HAP-1 (cell line): Measurements from ENCODE around the gene CAP2.

Experiments
- DNase-seq, 2 experiments: peaks; one replicate each; pipeline ENCODE4 v3.0.0-alpha.2; 2016 to 2020; ENCODE audit warnings: low spot score in 2 of 2
- H3K27me3 ChIP-seq: fragments of 250-450 bp; sonication (Bioruptor Pico); 2 replicates; pipeline ENCODE4 v1.5.1; 2020; ENCODE audit warnings: low read depth, mild to moderate bottlenecking, moderate library complexity
- H3K36me3 ChIP-seq: fragments of 250-450 bp; sonication (Bioruptor Pico); replicated peaks from 2 replicates; pipeline ENCODE4 v1.5.1; 2020; ENCODE audit warnings: mild to moderate bottlenecking
- H3K4me1 ChIP-seq: fragments of 250-450 bp; sonication (Bioruptor Pico); 2 replicates; pipeline ENCODE4 v1.5.1; 2020; ENCODE audit warnings: mild to moderate bottlenecking
- H3K4me3 ChIP-seq: fragments of 250-450 bp; sonication (Bioruptor Pico); 2 replicates; pipeline ENCODE4 v1.5.1; 2020; ENCODE audit warnings: mild to moderate bottlenecking, moderate library complexity
- H3K9me3 ChIP-seq: fragments of 250-450 bp; sonication (Bioruptor Pico); 2 replicates; pipeline ENCODE4 v1.5.1; 2020; ENCODE audit warnings: mild to moderate bottlenecking, moderate library complexity
- in situ Hi-C: fragments of 300-500 bp; cut with MboI; formaldehyde crosslinking; loops from 3 replicates; pipeline ENCODE4 v1.14.3; 2020; ENCODE audit warnings: low sequenced_read_pairs, inconsistent platforms, mixed read lengths

The CAP2 gene

GRCh38 chr6:17392978-17393891 lies at the start of gene CAP2:
TSS of gene CAP2 (plus strand) at chr6:17393595. CDS start at chr6:17421556, 27,961 bp downstream.
- Histone ChIP-seq H3K36me3 (no peaks in the 10 kb centered on the region; the same call in 1 of the 2 replicates), H3K9me3 (no peaks in the 10 kb centered on the region), H3K4me3 (peak within 1 kb of the TSS; percentile 49), H3K27me3 (no peaks in the 10 kb centered on the region), H3K4me1 (peaks cover 15% of the 10 kb centered on the region)
- in situ Hi-C loops: no loop called here
- DNase-seq: peak; percentile 82 to 88

DNA sequence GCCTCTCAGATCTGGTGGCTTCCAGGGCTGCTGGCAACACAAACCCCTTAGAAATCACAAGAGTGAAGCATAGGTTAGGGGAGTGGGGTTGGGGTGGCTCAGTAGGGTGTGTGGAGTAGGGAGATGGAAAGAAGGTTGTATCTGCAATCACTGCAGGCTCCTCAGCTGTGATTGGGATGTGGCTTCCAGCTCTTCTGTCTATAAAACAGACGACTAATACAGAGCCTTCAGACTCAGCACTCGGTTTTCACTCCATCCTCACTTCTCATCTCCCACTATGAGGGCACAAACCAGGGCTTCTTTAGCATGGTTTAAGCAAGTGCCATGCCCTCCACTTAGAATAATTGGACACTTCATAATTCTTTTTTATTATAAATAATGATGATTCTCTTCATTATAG lies 46.4 kb upstream of the CAP2 start:
- DNase-seq: no peak
- no peaks in the 10 kb centered on the region for H3K4me1 ChIP-seq
- H3K27me3 ChIP-seq: peaks cover 3% of the 10 kb centered on the region; the same call in 1 of the 2 replicates
- H3K4me3 ChIP-seq: no peak overlapping the region
- in situ Hi-C loops: no loop called here
- H3K9me3 ChIP-seq: no peaks in the 10 kb centered on the region
- no peaks in the 10 kb centered on the region for H3K36me3 ChIP-seq

DNA sequence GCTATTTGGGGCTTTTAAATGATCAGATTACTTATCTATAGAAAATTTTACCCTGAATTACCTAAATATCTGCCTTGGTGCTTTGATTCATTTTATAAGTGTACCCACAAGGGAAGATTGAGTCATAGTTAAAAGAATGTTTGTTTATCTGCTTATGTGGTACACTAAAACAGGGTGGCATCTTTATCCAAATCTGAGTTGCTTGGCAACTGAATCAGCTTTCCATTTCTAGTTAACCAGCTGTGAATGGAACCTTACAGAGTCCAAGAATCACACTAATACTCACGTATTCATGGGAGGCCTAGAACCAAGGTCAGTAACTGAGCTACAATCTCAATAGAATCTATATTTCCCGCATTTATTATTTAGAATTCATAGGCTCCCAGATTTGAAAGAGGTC lies 44.0 kb upstream of the CAP2 start:
- in situ Hi-C loops: no loop called here
- DNase-seq: no peak
- no peaks in the 10 kb centered on the region for H3K36me3 ChIP-seq
- H3K4me3 ChIP-seq: no peak overlapping the region
- peaks cover 3% of the 10 kb centered on the region; the same call in 1 of the 2 replicates for H3K27me3 ChIP-seq
- H3K4me1 ChIP-seq: no peaks in the 10 kb centered on the region
- no peaks in the 10 kb centered on the region for H3K9me3 ChIP-seq

DNA sequence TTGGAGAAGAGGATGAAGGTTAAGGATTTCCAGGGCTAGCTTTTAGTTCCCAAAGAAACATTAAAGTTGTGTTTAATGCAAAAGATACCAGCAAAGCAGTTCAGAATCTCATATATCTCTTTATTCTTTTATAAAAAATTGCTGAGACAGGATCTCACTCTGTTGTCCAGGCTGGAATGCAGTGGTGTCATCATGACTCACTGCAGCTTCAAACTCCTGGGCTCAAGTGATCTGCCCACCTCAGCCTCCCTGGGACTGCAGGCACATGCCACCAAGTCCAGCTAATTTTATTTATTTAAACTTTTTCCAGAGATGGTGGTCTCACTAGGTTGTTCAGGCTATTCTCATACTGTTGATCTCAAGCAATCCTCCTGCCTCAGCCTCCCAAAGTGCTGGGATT lies 41.1 kb upstream of the CAP2 start:
- in situ Hi-C loops: no loop called here
- Histone ChIP-seq H3K4me1 (no peaks in the 10 kb centered on the region), H3K4me3 (no peak overlapping the region), H3K9me3 (no peaks in the 10 kb centered on the region), H3K36me3 (no peaks in the 10 kb centered on the region), H3K27me3 (no peaks in the 10 kb centered on the region)
- DNase-seq: no peak

DNA sequence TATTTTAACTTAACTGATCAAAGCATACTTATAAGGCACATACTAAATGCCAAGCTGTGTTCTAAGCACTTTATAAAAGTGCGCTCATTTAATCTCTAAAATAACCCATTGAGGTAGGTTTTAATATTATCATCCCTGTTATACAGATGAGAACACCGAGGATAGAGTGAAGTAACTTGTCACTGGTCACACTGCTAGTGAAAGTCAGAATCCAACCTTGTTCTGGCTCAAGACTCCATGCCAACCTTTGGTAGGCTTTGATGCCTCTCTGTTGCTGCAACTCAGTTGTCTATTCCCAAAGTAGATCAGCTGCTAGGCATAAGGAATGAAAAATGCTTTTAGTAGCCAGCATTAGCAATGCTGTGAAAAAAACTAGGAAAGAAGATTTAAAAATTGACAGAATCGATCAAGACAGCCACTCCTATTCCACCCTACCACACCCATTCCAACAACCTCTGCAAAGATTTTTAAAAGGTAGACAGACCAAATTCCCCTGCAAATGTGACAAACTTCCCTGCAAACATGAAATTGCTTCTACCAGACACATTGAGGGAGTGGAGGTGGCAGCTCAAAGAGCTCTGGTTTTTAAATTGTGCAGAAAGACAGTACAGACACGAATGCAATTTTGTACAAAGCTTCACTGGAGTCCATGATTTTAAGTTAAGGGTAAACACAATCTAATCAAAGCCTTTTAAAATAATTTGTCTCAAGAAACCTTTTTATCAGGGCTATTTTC lies 39.8 kb upstream of the CAP2 start:
- Histone ChIP-seq H3K9me3 (no peaks in the 10 kb centered on the region), H3K4me3 (no peak overlapping the region), H3K27me3 (no peaks in the 10 kb centered on the region), H3K36me3 (no peaks in the 10 kb centered on the region), H3K4me1 (no peaks in the 10 kb centered on the region)
- in situ Hi-C loops: no loop called here
- no peak for DNase-seq

DNA sequence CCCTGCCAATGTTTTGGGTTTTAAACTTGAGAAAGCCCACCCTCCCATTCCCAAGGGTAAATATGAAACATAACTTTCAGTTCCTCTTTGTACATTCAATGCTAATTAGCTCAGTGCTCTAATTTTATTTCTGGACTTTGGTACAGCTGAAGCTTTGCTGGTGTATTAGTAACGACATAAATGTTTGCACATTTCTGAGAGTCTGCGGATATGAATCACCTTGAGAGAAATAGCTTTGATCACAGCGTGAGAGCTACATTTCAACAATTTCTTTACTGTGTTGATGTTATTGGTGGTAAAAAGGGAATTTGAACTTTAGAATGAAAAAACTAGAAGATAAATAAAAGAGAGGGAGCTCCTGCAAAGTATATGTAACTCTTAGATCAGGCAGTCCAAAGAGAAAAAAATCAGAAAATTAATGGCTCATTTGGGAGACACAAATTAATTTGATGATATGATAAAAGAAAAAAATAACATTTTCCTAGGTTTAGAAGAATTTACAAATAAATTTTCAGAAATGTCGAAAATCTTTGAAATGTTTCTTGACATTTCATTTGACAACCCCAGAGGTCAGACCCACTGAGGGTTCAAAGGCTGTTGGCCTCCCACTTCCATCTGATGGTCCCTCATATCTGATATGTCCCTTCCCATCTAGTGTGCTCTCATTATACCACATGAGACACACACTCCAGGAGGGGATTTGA lies 38.5 kb upstream of the CAP2 start:
- Histone ChIP-seq H3K36me3 (no peaks in the 10 kb centered on the region), H3K4me3 (no peak overlapping the region), H3K27me3 (no peaks in the 10 kb centered on the region), H3K4me1 (no peaks in the 10 kb centered on the region), H3K9me3 (no peaks in the 10 kb centered on the region)
- no peak for DNase-seq
- in situ Hi-C loops: no loop called here

DNA sequence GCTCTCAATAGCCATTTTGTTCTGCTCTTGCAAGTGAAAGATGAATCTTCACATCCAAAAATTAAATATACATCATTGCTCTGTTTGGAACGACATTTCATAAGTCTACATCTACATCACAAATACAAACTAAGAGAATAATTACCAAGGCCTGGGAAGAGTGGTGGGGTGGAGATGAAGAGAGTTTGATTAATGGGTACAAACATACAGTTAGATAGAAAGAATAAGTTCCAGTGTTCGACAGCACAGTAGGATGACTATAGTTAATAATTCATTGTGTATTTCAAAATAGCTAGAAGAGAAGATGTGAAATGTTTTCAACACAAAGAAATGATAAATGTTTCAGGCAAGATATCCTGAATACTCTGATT lies 38.0 kb upstream of the CAP2 start:
- Histone ChIP-seq H3K36me3 (no peaks in the 10 kb centered on the region), H3K4me3 (no peak overlapping the region), H3K9me3 (no peaks in the 10 kb centered on the region), H3K4me1 (no peaks in the 10 kb centered on the region), H3K27me3 (no peaks in the 10 kb centered on the region)
- no peak for DNase-seq
- in situ Hi-C loops: no loop called here

DNA sequence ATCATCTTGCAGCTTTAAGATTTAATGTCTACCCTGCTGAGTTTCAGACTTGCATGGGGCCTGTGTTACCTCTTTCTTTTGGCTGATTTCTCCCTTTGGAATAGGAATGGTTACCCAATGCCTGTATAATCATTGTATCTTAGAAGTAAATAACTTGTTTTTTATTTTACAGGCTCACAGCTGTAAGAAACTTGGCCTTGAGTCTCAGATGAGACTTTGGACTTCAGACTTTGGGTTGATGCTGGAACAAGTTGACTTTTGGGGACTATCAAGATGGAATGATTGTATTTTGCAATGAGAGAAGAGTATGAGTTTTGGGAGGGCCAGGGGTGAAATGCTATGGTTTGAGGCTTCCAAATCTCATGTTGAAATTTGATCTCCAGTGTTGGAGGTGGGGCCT lies 34.9 kb upstream of the CAP2 start:
- Histone ChIP-seq H3K36me3 (no peaks in the 10 kb centered on the region), H3K4me1 (no peaks in the 10 kb centered on the region), H3K27me3 (no peaks in the 10 kb centered on the region), H3K4me3 (no peak overlapping the region), H3K9me3 (no peaks in the 10 kb centered on the region)
- no peak for DNase-seq
- in situ Hi-C loops: no loop called here

- no peaks in the 10 kb centered on the region for H3K36me3 ChIP-seq
- in situ Hi-C loops: no loop called here
- H3K4me3 ChIP-seq: no peak overlapping the region
- no peak for DNase-seq
- no peaks in the 10 kb centered on the region for H3K4me1 ChIP-seq
- H3K27me3 ChIP-seq: no peaks in the 10 kb centered on the region
- H3K9me3 ChIP-seq: no peaks in the 10 kb centered on the region
These were observed 32.8 kb upstream of the CAP2 start for GRCh38 chr6:17360564-17360963.

- DNase-seq: no peak
- in situ Hi-C loops: no loop called here
- H3K4me3 ChIP-seq: no peak overlapping the region
- no peaks in the 10 kb centered on the region for H3K27me3 ChIP-seq
- H3K36me3 ChIP-seq: no peaks in the 10 kb centered on the region
- H3K9me3 ChIP-seq: no peaks in the 10 kb centered on the region
- no peaks in the 10 kb centered on the region for H3K4me1 ChIP-seq
These were observed 32.4 kb upstream of the CAP2 start for GRCh38 chr6:17361013-17361412.

DNA sequence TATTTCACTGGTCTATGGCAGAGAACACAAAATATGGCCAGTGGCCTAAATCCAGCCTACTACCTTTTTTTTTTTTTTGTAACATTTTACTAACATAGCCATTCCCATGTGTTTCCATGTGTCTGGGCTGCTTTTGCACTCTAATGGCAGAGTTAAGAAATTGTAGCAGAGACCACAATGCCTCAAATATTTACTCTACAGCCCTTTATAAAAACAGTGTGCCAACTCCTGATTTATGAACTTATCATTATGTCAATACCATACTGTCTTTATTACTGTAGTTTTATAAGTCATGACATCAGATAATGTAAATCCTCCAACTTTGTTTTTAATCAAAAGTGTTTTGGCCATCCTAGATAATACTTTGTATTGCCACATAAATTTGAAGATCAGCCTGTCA lies 27.4 kb upstream of the CAP2 start:
- in situ Hi-C loops: no loop called here
- Histone ChIP-seq H3K36me3 (no peaks in the 10 kb centered on the region), H3K9me3 (no peaks in the 10 kb centered on the region; the same call in 1 of the 2 replicates), H3K4me3 (no peak overlapping the region), H3K4me1 (no peaks in the 10 kb centered on the region), H3K27me3 (no peaks in the 10 kb centered on the region)
- no peak for DNase-seq

DNA sequence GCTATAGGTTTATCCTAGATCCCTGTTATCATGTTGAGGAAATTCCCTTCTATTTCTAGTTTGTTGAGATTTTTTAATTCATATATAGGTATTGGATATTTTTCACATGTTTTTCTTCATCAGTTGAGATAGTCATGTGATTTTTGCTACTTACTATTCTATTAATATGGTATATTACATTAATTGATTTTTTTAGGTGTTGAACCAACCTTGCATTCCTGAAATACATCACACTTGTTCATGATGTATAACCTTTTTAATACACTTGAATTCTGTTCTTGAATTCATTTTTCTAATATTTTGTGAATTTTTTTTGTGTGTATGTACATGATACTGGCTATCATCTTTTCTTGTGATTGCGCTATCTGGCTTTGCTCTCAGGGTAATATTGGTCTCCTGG lies 25.5 kb upstream of the CAP2 start:
- no peaks in the 10 kb centered on the region for H3K36me3 ChIP-seq
- no peaks in the 10 kb centered on the region; the same call in 1 of the 2 replicates for H3K9me3 ChIP-seq
- DNase-seq: no peak
- in situ Hi-C loops: no loop called here
- no peaks in the 10 kb centered on the region for H3K27me3 ChIP-seq
- no peak overlapping the region for H3K4me3 ChIP-seq
- no peaks in the 10 kb centered on the region for H3K4me1 ChIP-seq

DNA sequence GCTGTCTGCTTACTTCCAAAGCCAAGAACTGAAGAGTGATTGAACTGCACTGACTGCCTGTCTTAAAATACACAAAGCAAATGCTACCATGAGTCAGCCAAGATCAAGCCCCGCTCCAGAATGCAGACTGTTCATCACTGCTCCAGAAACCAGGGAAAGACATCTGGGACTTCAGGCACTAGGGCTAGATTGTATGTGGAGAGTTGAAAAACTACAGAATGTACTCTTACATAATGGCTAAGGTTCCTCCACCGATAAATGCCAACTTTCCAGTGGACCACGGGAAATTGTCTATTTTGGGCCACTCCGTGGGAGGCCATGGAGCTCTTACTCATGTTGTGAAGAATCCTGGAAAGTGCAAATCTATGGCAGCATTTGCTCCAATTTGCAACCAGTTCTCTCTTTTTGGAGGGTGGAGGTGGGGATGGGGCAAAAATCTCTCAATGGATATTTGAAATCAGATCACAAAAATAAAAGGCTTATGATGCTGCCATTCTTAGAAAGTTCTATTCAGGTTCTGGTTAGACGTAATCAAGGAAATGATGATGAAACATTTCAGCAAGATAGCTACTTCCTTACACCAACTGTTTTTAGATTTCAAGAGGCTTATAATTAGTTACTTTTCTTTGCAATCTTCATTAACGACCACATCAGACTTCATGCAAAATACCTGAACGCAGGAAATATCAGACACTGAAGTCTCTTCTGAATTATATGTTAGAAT lies 11.8 kb upstream of the CAP2 start:
- Histone ChIP-seq H3K36me3 (no peaks in the 10 kb centered on the region), H3K27me3 (no peaks in the 10 kb centered on the region), H3K9me3 (peaks cover 3% of the 10 kb centered on the region; the same call in 1 of the 2 replicates), H3K4me3 (no peak overlapping the region), H3K4me1 (peaks cover 1% of the 10 kb centered on the region)
- no peak for DNase-seq
- in situ Hi-C loops: no loop called here
